ENCODE data around the gene CHSY1. TPM values are rescaled to one million over a fixed set of nuclear protein-coding genes. Genes with fewer than 3 reads are reported as not detected.

Gene CHSY1
- total RNA-seq, 2 experiments from 2014 or later: 50.5 to 59.4 TPM

DNA sequence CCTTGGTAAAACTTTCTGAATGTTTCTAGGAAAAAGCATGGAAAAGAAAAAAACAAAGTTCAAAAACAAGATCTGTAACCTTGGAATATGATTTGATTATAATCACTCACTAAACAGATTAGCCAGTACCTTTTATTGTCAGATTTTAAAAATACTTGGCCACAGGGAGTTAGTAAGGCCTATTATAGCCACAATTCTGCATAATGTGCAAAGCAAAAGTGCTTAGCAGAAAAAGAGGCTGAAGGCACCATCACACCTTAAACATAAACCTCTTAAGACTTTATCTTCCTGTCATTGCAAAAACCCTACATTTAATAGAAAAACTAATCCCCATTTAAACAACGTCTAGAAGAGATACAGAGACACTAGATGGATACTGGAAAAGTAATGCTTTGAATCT is 41.8 kb downstream of the CHSY1 start:
- H3K4me3 Mint-ChIP-seq: no peak overlapping the region
- H3K27ac Mint-ChIP-seq: no peak overlapping the region
- H3K36me3 Mint-ChIP-seq: peaks cover 39% of the 10 kb centered on the region
- H3K27me3 Mint-ChIP-seq: no peaks in the 10 kb centered on the region
- ATAC-seq (no peak), DNase-seq (no peak)
- H3K4me1 Mint-ChIP-seq: peaks cover 71% of the 10 kb centered on the region
- no peaks in the 10 kb centered on the region for H3K9me3 Mint-ChIP-seq (ENCODE audit: low read depth)
- CTCF ChIA-PET: interaction anchor here (1.2 to 3.4 kb wide), 3 partner anchors 29 to 48 kb away, joined by 3 to 15 read pairs (median 3); no protein-coding TSS in a partner anchor

DNA sequence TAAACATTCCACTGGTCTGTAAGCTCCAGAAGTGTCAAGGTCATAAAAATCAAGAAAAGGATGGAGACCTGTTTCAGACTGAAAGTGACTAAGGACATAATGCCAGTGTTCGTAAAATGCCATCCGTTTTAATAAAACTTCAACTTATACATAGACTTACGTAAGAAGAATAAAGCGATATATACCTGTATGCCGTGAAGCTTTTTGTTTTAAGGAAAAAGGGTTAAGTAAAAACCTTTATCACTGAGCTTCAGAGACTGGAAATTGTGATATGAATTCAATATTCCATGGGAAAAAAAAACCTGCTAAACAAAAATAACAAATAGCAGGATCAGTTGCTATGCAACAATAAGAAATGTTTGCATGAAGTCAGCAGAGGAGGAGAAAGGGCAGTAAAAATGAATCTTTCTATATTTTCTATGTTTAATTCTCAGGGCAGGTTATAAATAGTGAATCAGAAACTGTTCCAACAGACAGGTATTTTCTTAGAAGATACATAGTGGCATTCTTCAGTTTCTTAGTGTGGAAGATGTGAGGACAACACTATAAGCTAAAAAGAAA is 42.5 kb downstream of the CHSY1 start:
- peaks cover 40% of the 10 kb centered on the region for H3K36me3 Mint-ChIP-seq
- H3K27ac Mint-ChIP-seq: no peak overlapping the region
- no peaks in the 10 kb centered on the region for H3K9me3 Mint-ChIP-seq (ENCODE audit: low read depth)
- H3K4me1 Mint-ChIP-seq: peaks cover 74% of the 10 kb centered on the region
- CTCF ChIA-PET: interaction anchor here (1.6 to 3.4 kb wide), 2 partner anchors 34 to 48 kb away, joined by 3 to 15 read pairs; no protein-coding TSS in a partner anchor
- no peaks in the 10 kb centered on the region for H3K27me3 Mint-ChIP-seq
- no peak overlapping the region for H3K4me3 Mint-ChIP-seq
- DNase-seq (no peak), ATAC-seq (no peak)

DNA sequence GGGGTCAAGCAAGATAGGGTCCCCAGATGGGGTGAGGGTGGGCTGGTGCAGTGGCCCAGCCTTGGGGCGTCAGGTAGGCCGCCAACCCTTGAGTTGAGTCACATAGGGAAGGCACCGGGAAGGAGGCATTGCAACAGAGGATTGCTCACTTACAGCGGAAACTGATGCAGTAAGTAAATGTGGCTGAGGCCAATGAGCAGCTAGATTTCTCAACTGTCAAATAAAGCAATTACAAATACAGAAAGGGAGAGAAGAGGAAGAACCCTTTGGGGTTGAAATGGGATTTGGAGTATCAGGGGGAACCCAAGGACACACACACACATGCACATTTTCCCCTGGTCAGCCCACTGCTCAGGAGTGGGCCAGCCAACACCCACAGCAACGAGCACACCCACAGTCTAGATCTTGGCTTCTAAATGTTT is 44.0 kb downstream of the CHSY1 start:
- H3K36me3 Mint-ChIP-seq: peaks cover 43% of the 10 kb centered on the region
- no peak overlapping the region for H3K27ac Mint-ChIP-seq
- CTCF ChIA-PET: no interaction called here
- no peak overlapping the region for H3K4me3 Mint-ChIP-seq
- ATAC-seq: no peak
- H3K27me3 Mint-ChIP-seq: no peaks in the 10 kb centered on the region
- DNase-seq: no peak
- H3K4me1 Mint-ChIP-seq: peaks cover 78% of the 10 kb centered on the region
- H3K9me3 Mint-ChIP-seq (ENCODE audit: low read depth): no peaks in the 10 kb centered on the region

DNA sequence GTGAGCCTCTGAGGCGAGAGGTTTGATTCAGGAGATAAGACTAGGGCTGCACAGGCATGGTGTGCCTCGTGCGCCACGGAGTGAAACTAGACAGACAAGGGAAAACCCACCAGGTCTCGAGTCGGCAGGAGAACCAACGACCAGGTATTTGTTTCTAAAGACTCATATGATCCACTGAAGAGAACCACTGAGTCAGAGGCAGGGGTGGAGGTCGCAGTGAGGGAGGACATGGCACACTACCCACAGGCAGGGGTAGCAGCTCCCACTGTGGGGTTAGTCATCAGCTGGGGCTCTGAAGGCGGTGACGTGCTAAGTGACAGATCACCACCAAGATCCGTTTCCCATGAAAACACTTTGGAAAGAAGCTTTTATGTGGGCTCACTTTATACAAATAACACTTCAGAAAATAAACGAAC is 45.7 kb downstream of the CHSY1 start:
- DNase-seq (peak; percentile 81), ATAC-seq (peak; percentile 77)
- Mint-ChIP-seq H3K9me3 (ENCODE audit: low read depth) (no peaks in the 10 kb centered on the region), H3K27me3 (no peaks in the 10 kb centered on the region), H3K36me3 (peaks cover 35% of the 10 kb centered on the region), H3K27ac (peak overlapping the region; percentile 84), H3K4me3 (peak overlapping the region; percentile 68), H3K4me1 (peaks cover 83% of the 10 kb centered on the region)
- CTCF ChIA-PET: interaction anchor here (0.9 to 3.4 kb wide), 6 partner anchors 10 to 288 kb away, joined by 3 to 27 read pairs (median 3); no protein-coding TSS in a partner anchor

DNA sequence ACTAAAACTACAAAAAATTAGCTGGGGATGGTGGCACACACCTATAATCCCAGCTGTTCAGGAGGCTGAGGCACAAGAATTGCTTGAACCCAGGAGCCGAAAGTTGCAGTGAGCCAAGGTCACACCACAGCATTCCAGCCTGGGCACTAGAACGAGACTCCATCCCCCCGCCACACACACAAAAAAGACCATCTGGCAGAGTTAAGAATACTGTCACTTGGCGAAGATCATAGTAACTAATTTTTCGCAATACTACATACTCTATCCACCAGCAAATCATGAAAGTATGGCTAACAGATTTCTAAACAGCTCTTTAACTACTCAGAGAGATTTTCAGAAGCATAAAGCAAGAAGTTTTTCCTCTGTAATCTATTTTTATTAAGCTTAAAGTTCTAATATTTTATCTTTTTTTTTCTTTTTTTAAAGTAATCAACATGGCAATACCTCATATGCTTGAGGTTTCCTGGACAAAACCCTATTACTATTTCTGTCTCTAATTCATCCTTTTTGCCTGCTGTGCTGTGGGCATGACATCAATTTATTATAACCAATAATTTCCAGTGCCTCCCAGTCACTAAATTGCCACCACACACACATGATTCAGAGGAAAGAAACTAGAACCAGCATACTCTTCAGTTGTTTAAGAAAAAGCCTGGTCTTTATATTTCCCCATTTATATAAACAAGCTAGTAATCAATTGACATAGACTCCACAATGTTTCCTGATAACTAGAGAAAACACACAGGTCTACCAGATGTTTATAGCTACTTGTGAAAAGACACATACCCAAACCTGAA is 46.9 kb downstream of the CHSY1 start:
- CTCF ChIA-PET: interaction anchor here (0.8 to 3.4 kb wide), 14 partner anchors 12 to 197 kb away, joined by 3 to 27 read pairs (median 4); partner anchors contain the start of gene CHSY1
- Mint-ChIP-seq H3K27ac (peak overlapping the region; percentile 84), H3K27me3 (no peaks in the 10 kb centered on the region), H3K4me1 (peaks cover 87% of the 10 kb centered on the region), H3K36me3 (peaks cover 36% of the 10 kb centered on the region), H3K4me3 (peak overlapping the region; percentile 68), H3K9me3 (ENCODE audit: low read depth) (no peaks in the 10 kb centered on the region)
- peak; percentile 1 for ATAC-seq
- no peak for DNase-seq

DNA sequence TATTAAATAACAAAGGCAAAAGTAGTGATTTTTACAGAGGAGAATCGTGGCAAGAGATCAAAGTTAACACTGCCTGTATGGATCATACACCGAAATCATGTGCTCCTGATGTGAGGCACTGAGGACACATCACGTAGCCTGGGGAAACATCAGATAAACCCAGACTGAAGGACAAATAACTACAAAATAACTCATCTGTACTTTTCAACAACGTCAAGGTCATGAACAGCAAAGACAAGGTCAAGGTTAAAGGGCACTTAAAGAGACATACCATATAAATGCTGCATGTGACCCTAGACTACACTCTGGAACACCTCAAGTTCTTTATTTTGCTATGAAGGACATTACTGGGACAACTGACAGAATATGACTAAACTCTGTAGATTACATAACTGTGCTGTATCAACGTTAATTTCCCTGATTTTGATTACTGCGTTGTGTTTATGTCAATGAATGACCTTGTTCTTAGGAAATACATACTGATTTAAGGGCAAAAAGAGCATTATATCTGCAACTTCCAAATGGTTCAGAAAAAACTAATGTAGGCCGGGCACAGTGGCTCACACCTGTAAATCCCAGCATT is 48.1 kb downstream of the CHSY1 start:
- Mint-ChIP-seq H3K9me3 (ENCODE audit: low read depth) (no peaks in the 10 kb centered on the region), H3K27me3 (no peaks in the 10 kb centered on the region), H3K4me3 (peak overlapping the region; percentile 29), H3K27ac (peak overlapping the region; percentile 91), H3K4me1 (peaks cover 88% of the 10 kb centered on the region), H3K36me3 (peaks cover 35% of the 10 kb centered on the region)
- CTCF ChIA-PET: interaction anchor here (1.2 to 3.4 kb wide), 4 partner anchors 38 to 195 kb away, joined by 3 to 27 read pairs (median 6); partner anchors contain the start of gene CHSY1
- ATAC-seq: no peak
- DNase-seq: no peak

DNA sequence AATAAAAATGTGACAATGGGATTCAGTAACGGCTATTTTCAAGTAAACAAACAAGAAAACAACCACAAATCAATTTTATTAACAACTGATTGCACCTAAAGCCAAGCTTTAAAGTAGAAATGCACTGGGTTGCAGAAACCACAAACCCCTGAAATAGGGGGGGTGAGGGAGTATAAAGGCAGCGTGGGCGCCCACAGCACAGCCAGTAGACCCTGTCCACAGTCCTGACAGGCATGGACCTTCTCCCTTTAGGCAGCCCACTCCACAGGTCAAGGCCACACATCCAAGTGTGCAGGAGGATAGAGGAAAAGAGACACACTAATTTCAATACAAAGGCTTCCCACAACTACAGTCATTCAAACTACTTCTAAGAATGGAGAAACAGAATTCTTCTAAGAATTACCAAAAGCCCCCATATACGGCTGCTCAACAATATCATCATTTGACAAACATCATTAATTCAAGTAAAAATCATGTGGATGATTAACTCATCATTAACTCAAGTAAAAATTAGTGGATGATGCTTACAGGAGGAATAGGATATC is 48.7 kb downstream of the CHSY1 start:
- peak overlapping the region; percentile 91 for H3K27ac Mint-ChIP-seq
- CTCF ChIA-PET: no interaction called here
- DNase-seq: peak; percentile 57
- H3K4me3 Mint-ChIP-seq: peak overlapping the region; percentile 29
- H3K27me3 Mint-ChIP-seq: no peaks in the 10 kb centered on the region
- peaks cover 37% of the 10 kb centered on the region for H3K36me3 Mint-ChIP-seq
- no peaks in the 10 kb centered on the region for H3K9me3 Mint-ChIP-seq (ENCODE audit: low read depth)
- peak; percentile 28 for ATAC-seq
- H3K4me1 Mint-ChIP-seq: peaks cover 92% of the 10 kb centered on the region

DNA sequence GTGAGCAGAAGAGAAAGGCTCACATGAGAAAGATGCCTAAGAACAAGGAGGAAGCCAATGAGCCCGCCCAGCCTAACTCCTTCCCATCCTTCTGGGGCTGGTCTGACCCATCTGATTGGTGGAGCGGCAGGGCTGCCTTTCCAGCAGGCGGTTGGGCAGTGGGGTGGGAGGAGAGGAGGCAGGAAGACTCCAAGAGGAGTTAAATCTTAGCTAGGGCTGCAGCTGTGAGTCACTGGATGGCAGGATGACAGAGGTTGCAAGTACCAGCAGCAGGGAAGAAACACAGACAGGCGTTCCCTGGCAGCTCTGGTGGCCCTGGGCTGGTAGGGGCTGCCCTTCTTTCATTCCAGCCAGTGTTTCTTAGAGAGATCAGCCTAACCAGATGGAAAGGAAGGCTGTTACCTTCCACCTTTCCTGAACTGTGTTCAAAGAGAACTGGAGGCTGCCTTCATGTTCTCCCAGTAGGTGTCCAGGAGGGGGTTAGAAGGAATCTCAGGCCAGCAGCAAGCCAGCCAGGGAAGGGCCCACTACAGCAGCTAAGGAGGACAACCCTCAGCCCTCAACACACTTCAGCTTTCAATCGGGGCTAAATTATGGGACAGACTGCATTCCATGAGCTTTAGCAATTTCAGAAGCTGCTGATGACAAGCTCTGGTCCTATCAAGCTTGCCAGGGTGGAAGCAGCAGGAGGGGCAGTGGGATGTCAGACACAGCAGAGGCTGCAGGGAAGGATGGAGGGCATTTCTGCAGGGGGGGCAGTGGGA is 50.3 kb downstream of the CHSY1 start:
- H3K9me3 Mint-ChIP-seq (ENCODE audit: low read depth): no peaks in the 10 kb centered on the region
- H3K27ac Mint-ChIP-seq: peak overlapping the region; percentile 77
- H3K36me3 Mint-ChIP-seq: peaks cover 40% of the 10 kb centered on the region
- ATAC-seq (no peak), DNase-seq (peak; percentile 50)
- no peak overlapping the region for H3K4me3 Mint-ChIP-seq
- CTCF ChIA-PET: interaction anchor here (0.9 to 1.3 kb wide), 2 partner anchors 38 to 43 kb away, joined by 4 read pairs; no protein-coding TSS in a partner anchor
- H3K27me3 Mint-ChIP-seq: no peaks in the 10 kb centered on the region
- peaks cover 89% of the 10 kb centered on the region for H3K4me1 Mint-ChIP-seq

DNA sequence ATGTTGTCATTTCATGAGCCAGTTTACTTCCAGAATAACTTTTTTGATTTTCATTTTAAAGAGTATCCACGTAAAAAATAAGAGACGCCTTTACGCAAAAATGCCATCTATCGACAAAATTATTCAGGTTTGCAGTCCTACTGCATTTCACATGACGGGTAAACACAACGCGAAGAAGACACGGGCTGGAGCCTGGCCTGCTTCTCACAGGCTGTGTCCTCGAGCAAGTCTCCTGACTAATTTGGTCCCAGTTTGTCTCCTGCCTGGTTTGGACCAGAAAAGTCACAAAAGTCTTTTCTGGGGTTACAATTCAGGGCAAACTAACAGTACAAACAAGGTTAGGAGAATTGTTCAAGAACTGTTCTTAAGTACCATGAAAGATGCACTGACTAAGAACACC is 51.7 kb downstream of the CHSY1 start:
- ATAC-seq (no peak), DNase-seq (no peak)
- Mint-ChIP-seq H3K9me3 (ENCODE audit: low read depth) (no peaks in the 10 kb centered on the region), H3K27me3 (no peaks in the 10 kb centered on the region), H3K4me3 (peak overlapping the region; percentile 52), H3K27ac (peak overlapping the region; percentile 92), H3K36me3 (peaks cover 36% of the 10 kb centered on the region), H3K4me1 (peaks cover 85% of the 10 kb centered on the region)
- CTCF ChIA-PET: interaction anchor here (1.0 to 1.7 kb wide), 3 partner anchors 19 to 74 kb away, joined by 3 read pairs; no protein-coding TSS in a partner anchor

DNA sequence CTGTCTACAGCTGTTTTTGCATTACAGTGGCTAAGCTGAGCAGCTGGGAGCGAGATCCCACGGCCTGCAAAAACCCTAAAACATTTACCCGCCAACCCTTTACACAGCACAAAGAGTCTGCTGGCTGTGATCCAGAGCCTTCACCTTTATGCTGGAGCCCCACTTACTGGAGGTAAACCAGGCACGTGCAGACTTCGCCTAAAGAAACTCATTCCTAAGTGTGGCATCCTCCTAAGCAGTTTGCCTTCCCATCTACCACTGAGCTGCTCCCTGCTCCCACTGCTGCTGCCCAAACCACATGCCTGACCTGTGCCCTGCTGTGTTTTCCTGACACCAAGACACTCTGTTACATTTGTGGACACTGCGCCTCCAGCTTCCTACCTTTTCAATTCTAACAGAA is 53.0 kb downstream of the CHSY1 start:
- peaks cover 86% of the 10 kb centered on the region for H3K4me1 Mint-ChIP-seq
- DNase-seq: no peak
- no peak for ATAC-seq
- no peaks in the 10 kb centered on the region for H3K9me3 Mint-ChIP-seq (ENCODE audit: low read depth)
- H3K4me3 Mint-ChIP-seq: peak overlapping the region; percentile 52
- no peaks in the 10 kb centered on the region for H3K27me3 Mint-ChIP-seq
- H3K36me3 Mint-ChIP-seq: peaks cover 31% of the 10 kb centered on the region
- H3K27ac Mint-ChIP-seq: peak overlapping the region; percentile 92
- CTCF ChIA-PET: interaction anchor here (1.1 to 2.0 kb wide), 4 partner anchors 17 to 53 kb away, joined by 3 to 5 read pairs (median 4); partner anchors contain the start of gene CHSY1

DNA sequence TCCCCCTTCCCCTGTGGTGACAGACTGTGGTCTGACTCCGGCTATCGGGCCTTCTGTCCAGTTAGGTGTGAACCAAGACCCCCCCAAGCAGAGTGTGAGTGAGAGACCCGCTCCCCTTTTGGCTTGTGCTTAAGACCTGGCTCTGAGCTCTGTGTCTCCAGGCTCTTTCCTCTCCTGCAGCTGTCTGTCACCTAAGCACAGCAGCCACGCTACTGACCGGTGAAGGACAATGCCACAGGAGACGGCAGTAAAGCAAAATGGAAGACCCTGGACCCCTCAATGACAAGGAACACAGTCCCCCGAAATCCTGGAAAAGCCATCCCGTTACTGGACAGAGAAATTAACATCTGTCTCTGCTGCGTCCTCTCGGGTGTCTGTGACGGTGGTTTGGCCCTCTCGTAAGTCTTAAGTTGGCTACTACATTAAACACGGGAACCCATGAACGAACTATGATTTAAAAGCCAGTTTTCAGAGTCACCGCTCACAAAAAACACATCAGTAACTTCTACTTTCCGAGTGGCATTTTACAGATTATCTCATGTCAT is 53.7 kb downstream of the CHSY1 start:
- Mint-ChIP-seq H3K4me1 (peaks cover 86% of the 10 kb centered on the region), H3K9me3 (ENCODE audit: low read depth) (no peaks in the 10 kb centered on the region), H3K36me3 (peaks cover 29% of the 10 kb centered on the region), H3K27me3 (no peaks in the 10 kb centered on the region), H3K4me3 (no peak overlapping the region), H3K27ac (peak overlapping the region; percentile 92)
- CTCF ChIA-PET: interaction anchor here (0.9 to 2.0 kb wide), 5 partner anchors 11 to 54 kb away, joined by 3 to 5 read pairs (median 4); partner anchors contain the start of gene CHSY1
- DNase-seq (no peak), ATAC-seq (no peak)

DNA sequence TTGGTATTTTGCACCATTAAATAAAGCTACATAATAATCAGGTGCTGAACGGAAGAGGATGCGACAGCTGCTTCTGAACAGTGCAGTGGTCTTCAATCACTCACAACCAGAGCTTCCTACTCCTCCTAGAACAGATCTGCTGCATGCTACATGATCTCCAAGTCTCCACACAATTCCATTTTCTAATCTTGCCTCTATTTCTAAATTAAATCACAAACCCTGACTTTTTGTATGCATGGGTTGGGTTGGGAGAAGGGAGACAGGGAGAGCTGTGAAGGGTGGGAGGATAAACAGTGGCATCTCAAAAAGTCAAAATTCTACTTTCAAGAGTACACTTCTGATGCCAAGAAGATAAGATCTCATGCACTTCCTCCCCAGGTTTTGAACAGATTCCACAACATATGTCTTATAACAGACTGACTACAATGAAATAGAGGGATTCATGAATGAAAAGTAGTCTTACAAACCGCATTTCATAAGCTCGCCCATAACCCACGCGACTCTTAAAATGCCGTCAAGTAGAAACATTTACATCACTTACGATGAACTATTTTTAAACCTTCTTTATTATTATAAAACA is 57.2 kb downstream of the CHSY1 start:
- peak overlapping the region; percentile 0 for H3K4me3 Mint-ChIP-seq
- peaks cover 36% of the 10 kb centered on the region for H3K36me3 Mint-ChIP-seq
- CTCF ChIA-PET: interaction anchor here (0.9 to 2.0 kb wide), 8 partner anchors 9 to 63 kb away, joined by 3 to 8 read pairs (median 3); partner anchors contain the start of gene CHSY1
- DNase-seq (no peak), ATAC-seq (peak; percentile 24)
- peaks cover 87% of the 10 kb centered on the region for H3K4me1 Mint-ChIP-seq
- H3K9me3 Mint-ChIP-seq (ENCODE audit: low read depth): no peaks in the 10 kb centered on the region
- H3K27me3 Mint-ChIP-seq: no peaks in the 10 kb centered on the region
- H3K27ac Mint-ChIP-seq: peak overlapping the region; percentile 65

All from activated CD8-positive, alpha-beta memory T cell treated with anti-CD3 and anti-CD28 coated beads, Interleukin-2, amount 10 ng/mL, durations not matched to agents 7 days and 5 days (primary cell).